Adrenal gland (tissue), 12 donors: ENCODE data around the gene HMGB1. TPM values are rescaled to one million over a fixed set of nuclear protein-coding genes. Genes with fewer than 3 reads are reported as not detected.
A peak's percentile ranks its signal among the peaks of the same experiment; 100 is the strongest.

Experiments used
- DNase-seq, 7 donors: peaks; one replicate each; pipeline ENCODE4 v3.0.0-alpha.2; 2019 to 2020
- H3K27ac ChIP-seq, 5 donors: fragments of 200-600 bp; sonication (generic) in 4 of 5; 1 replicate in 3 of 5; 2 replicates in 2 of 5; pipeline versions ENCODE4 v1.5.1 to v1.8.0; 2016 to 2020; ENCODE audit warnings: mild to moderate bottlenecking in 1 of 5
- H3K27me3 ChIP-seq: fragments of 200-600 bp; 2 replicates; pipeline ENCODE4 v1.8.0; 2021
- H3K36me3 ChIP-seq, 2 donors: fragments of 200-600 bp; replicated peaks in 1 of 2; 1 replicate in 1 of 2; 2 replicates in 1 of 2; pipeline versions ENCODE4 v1.5.1 to v1.8.0; 2018 to 2022
- H3K4me1 ChIP-seq, 2 donors: fragments of 200-600 bp; replicated peaks in 1 of 2; 1 replicate in 1 of 2; 2 replicates in 1 of 2; pipeline versions ENCODE4 v1.5.1 to v1.8.0; 2018 to 2021
- H3K4me3 ChIP-seq, 4 donors: fragments of 200-600 bp; sonication (generic) in 3 of 4; one replicate each; pipeline ENCODE4 v1.5.1; 2016 to 2018
- H3K9me3 ChIP-seq, 3 donors: fragments of 200-600 bp; sonication (generic) in 1 of 3; replicated peaks in 1 of 3; 1 replicate in 2 of 3; 2 replicates in 1 of 3; pipeline versions ENCODE4 v1.5.1 to v1.8.0; 2016 to 2021
- CTCF ChIP-seq, 6 experiments: fragments of 450-650 bp in 4 of 6; fragments of 200-600 bp in 2 of 6; sonication (generic) in 1 of 6; IDR thresholded peaks; 1 replicate in 5 of 6; 2 replicates in 1 of 6; pipeline versions ENCODE4 v1.5.1 to v1.8.0; 2016 to 2021; ENCODE audit warnings: antibody characterized with exemption in 6 of 6, mild to moderate bottlenecking in 2 of 6, moderate library complexity in 1 of 6
- POLR2A ChIP-seq, 2 donors: fragments of 450-650 bp; IDR thresholded peaks; one replicate each; pipeline ENCODE4 v1.6.1; 2017; ENCODE audit warnings: antibody characterized with exemption in 2 of 2, mild to moderate bottlenecking in 2 of 2, moderate library complexity in 1 of 2
- WGBS, 4 donors: extraction: QIAGEN DNeasy Blood & Tissue Kit in 2 of 4; methylation state at CpG; one replicate each; pipeline versions ENCODE4 v1.1.5 to v1.1.7; 2013 to 2017; 5-methylcytosine and 5-hydroxymethylcytosine counted together
- intact Hi-C, 2 donors: fragments of 100-400 bp; cut with DNase I; formaldehyde crosslinking; loops; one replicate each; pipeline versions ENCODE4 v1.14.1 to v1.15.0; 2022 to 2023
- polyA plus RNA-seq, 3 donors: library from polyadenylated mRNA; stranded (reverse); fragments of 200-250 nt in 2 of 3; fragments of 350-450 nt in 1 of 3; fragmentation: Illumina TruSeq in 1 of 3; extraction: RNeasy Lipid Tissue Mini Kit (QIAGEN cat#74804) in 1 of 3; gene quantifications; one replicate each; pipeline ENCODE4 v1.2.3, GENCODE V29; 2013 to 2014
- total RNA-seq, 9 donors: library from RNA; depleted of rRNA in 4 of 9; stranded (reverse); fragments of >200 nt in 4 of 9; fragments of 120-200 nt in 1 of 9; fragmentation: NEBNext Ultra II Directional in 1 of 9; extraction: Animal tissue kit (Norgen Biotek cat#: 25700) in 1 of 9; gene quantifications; one replicate each; pipeline versions ENCODE4 v1.1.0 to v1.2.4, GENCODE V29; 2013 to 2023
- donor health status: healthy with polysubstance abuse.
- donor health status: Bipolar disorder and iron deficiency.
- donor health status: DM: yes; HTN: yes; CAD: no.
- donor health status: DM: no; HTN: no; CAD: no.
- donor health status: DM: no; HTN: no; CAD: no.
- donor health status: DM: yes; HTN: yes; CAD: no.

The HMGB1 gene
- total and polyA plus RNA-seq, 12 donors, result 106 to 342 (median 241) TPM

GRCh38 chr13:30438286-30438685 is 27.4 kb downstream of the HMGB1 start:
- no peaks in the 10 kb centered on the region for H3K36me3 ChIP-seq
- no peak overlapping the region for H3K4me3 ChIP-seq
- no peaks in the 10 kb centered on the region for H3K27me3 ChIP-seq
- H3K9me3 ChIP-seq, result no peaks in the 10 kb centered on the region
- intact Hi-C loops, result no loop called here
- peak in 1 of 7 donors; percentile 7 for DNase-seq
- TF ChIP-seq CTCF (IDR thresholded peaks at IDR 0.05) (no peak), POLR2A (IDR thresholded peaks at IDR 0.05) (no peak)
- H3K27ac ChIP-seq, result no peak overlapping the region
- 86 to 95% (median 93%) methylated on average over 3 of the region's 3 CpGs for WGBS, 4 donors
- no peaks in the 10 kb centered on the region for H3K4me1 ChIP-seq

GRCh38 chr13:30437177-30437576 is 28.6 kb downstream of the HMGB1 start:
- WGBS, 4 donors, result 82 to 89% (median 86%) methylated on average over 8 of the region's 8 CpGs
- H3K27ac ChIP-seq, result no peak overlapping the region
- H3K9me3 ChIP-seq, result no peaks in the 10 kb centered on the region
- no peaks in the 10 kb centered on the region for H3K4me1 ChIP-seq
- intact Hi-C loops, result no loop called here
- H3K27me3 ChIP-seq, result no peaks in the 10 kb centered on the region
- H3K36me3 ChIP-seq, result no peaks in the 10 kb centered on the region
- no peak for TF ChIP-seq CTCF (IDR thresholded peaks at IDR 0.05)
- no peak for TF ChIP-seq POLR2A (IDR thresholded peaks at IDR 0.05)
- DNase-seq, result no peak
- no peak overlapping the region for H3K4me3 ChIP-seq

GRCh38 chr13:30435911-30436451 is 29.8 kb downstream of the HMGB1 start:
- no peak for TF ChIP-seq POLR2A (IDR thresholded peaks at IDR 0.05)
- TF ChIP-seq CTCF (IDR thresholded peaks at IDR 0.05), result no peak
- intact Hi-C loops, result no loop called here
- 69 to 76% (median 72%) methylated on average over 3 of the region's 3 CpGs for WGBS, 4 donors

GRCh38 chr13:30431269-30431940 is 34.3 kb downstream of the HMGB1 start:
- Histone ChIP-seq H3K36me3 (no peaks in the 10 kb centered on the region), H3K4me3 (no peak overlapping the region), H3K27me3 (no peaks in the 10 kb centered on the region), H3K4me1 (peaks cover 0 to 6% of the 10 kb centered on the region in 2 donors), H3K27ac (no peak overlapping the region), H3K9me3 (no peaks in the 10 kb centered on the region)
- DNase-seq, result no peak
- 50 to 61% (median 54%) methylated on average over 2 of the region's 2 CpGs for WGBS, 4 donors
- TF ChIP-seq CTCF (IDR thresholded peaks at IDR 0.05) (no peak), POLR2A (IDR thresholded peaks at IDR 0.05) (no peak)
- intact Hi-C loops, result no loop called here

More at GRCh38 chr13:30435911-30436451, 29.8 kb downstream of the HMGB1 start:
- no peaks in the 10 kb centered on the region for H3K4me1 ChIP-seq
- no peaks in the 10 kb centered on the region for H3K27me3 ChIP-seq
- no peaks in the 10 kb centered on the region for H3K36me3 ChIP-seq
- DNase-seq, result no peak
- no peak overlapping the region for H3K27ac ChIP-seq
- H3K9me3 ChIP-seq, result no peaks in the 10 kb centered on the region
- no peak overlapping the region for H3K4me3 ChIP-seq
